ENCODE measurements around the gene SH3BGRL.

GRCh38 chrX:81304563-81304962, 102.7 kb downstream of the SH3BGRL start:
- TF ChIP-seq CTCF (IDR thresholded peaks at IDR 0.05), result no peak
- TF ChIP-seq POLR2A (IDR thresholded peaks at IDR 0.05), result no peak
